HepG2 (cell line): ENCODE data around the gene PRPF38B. TPM values are rescaled to one million over a fixed set of nuclear protein-coding genes. Genes with fewer than 3 reads are reported as not detected.

Experiments
- BCL3 ChIP-seq: sonication (generic); formaldehyde crosslinking; IDR thresholded peaks from 2 replicates; pipeline ENCODE4 v1.5.1; 2020; ENCODE audit warnings: mild to moderate bottlenecking, missing genetic modification reagents, moderate library complexity
- CREB1 ChIP-seq, 2 experiments: fragments of 450-650 bp in 1 of 2; IDR thresholded peaks; 2 replicates each; pipeline ENCODE4 v1.6.1; 2016 to 2017; ENCODE audit warnings: control low read depth in 1 of 2, mild to moderate bottlenecking in 1 of 2, missing compliant biosample characterization in 1 of 2, missing genetic modification characterization in 1 of 2
- ELF3 ChIP-seq: IDR thresholded peaks from 2 replicates; pipeline ENCODE4 v1.6.1; 2016; ENCODE audit warnings: missing genetic modification reagents, missing compliant biosample characterization
- ETV5 ChIP-seq: IDR thresholded peaks from 2 replicates; pipeline ENCODE4 v1.6.1; 2018; ENCODE audit warnings: missing biosample characterization, missing genetic modification reagents, inconsistent platforms, borderline replicate concordance
- GABPA ChIP-seq, 2 experiments: IDR thresholded peaks; 2 replicates each; pipeline ENCODE4 v1.6.1; 2011 to 2016; ENCODE audit warnings: low read depth in 2 of 2, low read length in 1 of 2, missing biosample characterization in 1 of 2, missing genetic modification characterization in 1 of 2
- HMGXB3 ChIP-seq: sonication (generic); formaldehyde crosslinking; IDR thresholded peaks from 2 replicates; pipeline ENCODE4 v1.4.0; 2020; ENCODE audit warnings: missing genetic modification reagents, borderline replicate concordance
- POLR2A ChIP-seq, 2 experiments: IDR thresholded peaks; 2 replicates each; pipeline ENCODE4 v1.6.1; 2011; ENCODE audit warnings: low read depth in 2 of 2, low read length in 2 of 2, mild to moderate bottlenecking in 1 of 2, moderate library complexity in 1 of 2; ENCODE audit not compliant: insufficient read depth in 1 of 2
- REST ChIP-seq, 2 experiments: IDR thresholded peaks; 2 replicates each; pipeline ENCODE4 v1.6.1; 2011 to 2012; ENCODE audit warnings: low read length in 2 of 2, borderline replicate concordance in 1 of 2, low read depth in 1 of 2, mild to moderate bottlenecking in 1 of 2, moderate library complexity in 1 of 2
- SAP130 ChIP-seq: IDR thresholded peaks from 2 replicates; pipeline ENCODE4 v1.6.1; 2016; ENCODE audit warnings: low read depth
- SP5 ChIP-seq: IDR thresholded peaks from 2 replicates; pipeline ENCODE4 v1.6.1; 2016; ENCODE audit warnings: low read depth, borderline replicate concordance
- YEATS4 ChIP-seq: sonication (generic); formaldehyde crosslinking; IDR thresholded peaks from 2 replicates; pipeline ENCODE4 v1.4.0; 2020; ENCODE audit warnings: missing genetic modification reagents, borderline replicate concordance
- ZFP36 ChIP-seq: fragments of 150-350 bp; IDR thresholded peaks from 2 replicates; pipeline ENCODE4 v1.6.1; 2018; ENCODE audit warnings: borderline replicate concordance, low read length, low read depth; ENCODE audit not compliant: partially characterized antibody
- ZNF335 ChIP-seq: sonication (generic); formaldehyde crosslinking; IDR thresholded peaks from 2 replicates; pipeline ENCODE4 v1.4.0; 2020; ENCODE audit warnings: missing genetic modification reagents
- ZNF724P ChIP-seq: sonication (generic); formaldehyde crosslinking; IDR thresholded peaks from 2 replicates; pipeline ENCODE4 v1.8.0; 2022; ENCODE audit warnings: missing genetic modification reagents, borderline replicate concordance
- ZNF773 ChIP-seq: sonication (generic); formaldehyde crosslinking; IDR thresholded peaks from 2 replicates; pipeline ENCODE4 v1.4.0; 2020; ENCODE audit warnings: missing genetic modification reagents, borderline replicate concordance
- ZNF800 ChIP-seq: sonication (generic); formaldehyde crosslinking; IDR thresholded peaks from 2 replicates; pipeline ENCODE4 v1.4.0; 2020; ENCODE audit warnings: missing genetic modification reagents
- polyA plus RNA-seq, 8 experiments: library from polyadenylated mRNA; depleted of rRNA in 3 of 8; stranded (reverse) in 7 of 8; unstranded in 1 of 8; fragments of >200 nt; fragmentation: Illumina TruSeq in 4 of 8; extraction: Trizol in 4 of 8; gene quantifications; 2 replicates each; pipeline versions ENCODE4 v1.2.1 to v1.2.3, GENCODE V29; 2011 to 2016; ENCODE audit warnings: low read depth in 4 of 8, missing spikeins in 1 of 8, mixed read lengths in 1 of 8; ENCODE audit not compliant: insufficient read depth in 1 of 8
- total RNA-seq, 5 experiments: library from RNA; depleted of rRNA; stranded (reverse); fragments of >200 nt; fragmentation: Illumina TruSeq; extraction: Trizol; gene quantifications; 2 replicates each; pipeline ENCODE4 v1.2.3, GENCODE V29; 2016; ENCODE audit warnings: low read depth in 1 of 5

PRPF38B gene
- total and polyA plus RNA-seq, 2 of the 13 experiments (the other 11 are each of a cell fraction or from before 2014, with no cell fraction given), result 25.7 to 29.7 TPM

- TF ChIP-seq GABPA (IDR thresholded peaks at IDR 0.05; ENCODE audit: low read depth, low read length) (peak; percentile 30; the same call in 1 of the 2 replicates), GABPA (CRISPR knock-in tag; IDR thresholded peaks at IDR 0.05; ENCODE audit: low read depth) (peak; percentile 73), CREB1 (IDR thresholded peaks at IDR 0.05) (no peak), CREB1 (CRISPR knock-in tag; IDR thresholded peaks at IDR 0.05) (peak; percentile 22; the same call in 1 of the 2 replicates), ETV5 (CRISPR knock-in tag) (peak; percentile 30; the same call in 1 of the 2 replicates), SP5 (CRISPR knock-in tag) (0 out of 2 replicates have a peak, but pooled peaks have one; percentile 7), ZFP36 (no peak), REST (IDR thresholded peaks at IDR 0.05; ENCODE audit: borderline replicate concordance in 1 of 2, low read depth in 1 of 2, low read length in 2 of 2) (0 out of 4 replicates have a peak, but pooled peaks of 1 of the 2 experiments have one; percentile 6), POLR2A (IDR thresholded peaks at IDR 0.05; ENCODE audit: insufficient read depth in 1 of 2, low read depth in 2 of 2, low read length in 2 of 2) (peak; percentile 44 to 64; a peak in 3 of 4 replicates), HMGXB3 (CRISPR knock-in tag) (peak; percentile 61; the same call in 1 of the 2 replicates), BCL3 (CRISPR knock-in tag) (no peak), ZNF800 (CRISPR knock-in tag) (no peak), ZNF773 (CRISPR knock-in tag) (no peak), ZNF724P (no peak), ELF3 (CRISPR knock-in tag) (peak; percentile 56), YEATS4 (CRISPR knock-in tag) (peak; percentile 19), SAP130 (CRISPR knock-in tag) (peak; percentile 53), ZNF335 (0 out of 2 replicates have a peak, but pooled peaks have one; percentile 9)
Measured at GRCh38 chr1:108747171-108747850, 55.2 kb downstream of the PRPF38B start (continued).
